Adrenal gland (tissue), 5 donors: Measurements from ENCODE around the gene RABGAP1L.

Experiments
- CTCF ChIP-seq, 6 experiments: fragments of 450-650 bp in 4 of 6; fragments of 200-600 bp in 2 of 6; sonication (generic) in 1 of 6; IDR thresholded peaks; 1 replicate in 5 of 6; 2 replicates in 1 of 6; pipeline versions ENCODE4 v1.5.1 to v1.8.0; 2016 to 2021; ENCODE audit warnings: antibody characterized with exemption in 6 of 6, mild to moderate bottlenecking in 2 of 6, moderate library complexity in 1 of 6
- POLR2A ChIP-seq, 2 donors: fragments of 450-650 bp; IDR thresholded peaks; one replicate each; pipeline ENCODE4 v1.6.1; 2017; ENCODE audit warnings: antibody characterized with exemption in 2 of 2, mild to moderate bottlenecking in 2 of 2, moderate library complexity in 1 of 2
- donor health status: DM: no; HTN: no; CAD: no.

GRCh38 chr1:174623324-174624035, 464.2 kb downstream of the RABGAP1L start:
- TF ChIP-seq CTCF (IDR thresholded peaks at IDR 0.05) (no peak), POLR2A (IDR thresholded peaks at IDR 0.05) (no peak)
